Hepatocyte (in vitro differentiated cells): ENCODE data around the gene EIF3B. TPM values are rescaled to one million over a fixed set of nuclear protein-coding genes. Genes with fewer than 3 reads are reported as not detected.

Source experiments
- DNase-seq: peaks from one replicate; pipeline ENCODE4 v3.0.0-alpha.2; 2016; ENCODE audit warnings: low spot score
- H2AFZ ChIP-seq: fragments of 200-600 bp; sonication (generic); 2 replicates; pipeline ENCODE4 v1.6.0; 2016; ENCODE audit warnings: antibody characterized with exemption, mild to moderate bottlenecking
- H3K27ac ChIP-seq: fragments of 200-600 bp; sonication (generic); 2 replicates; pipeline ENCODE4 v1.5.1; 2016; ENCODE audit warnings: mild to moderate bottlenecking
- H3K27me3 ChIP-seq: fragments of 200-600 bp; sonication (generic); 2 replicates; pipeline ENCODE4 v1.6.1; 2016
- H3K36me3 ChIP-seq: fragments of 200-600 bp; sonication (generic); replicated peaks from 2 replicates; pipeline ENCODE4 v1.5.1; 2016; ENCODE audit warnings: low read depth; ENCODE audit not compliant: insufficient read depth
- H3K4me1 ChIP-seq: fragments of 200-600 bp; sonication (generic); 2 replicates; pipeline ENCODE4 v1.5.1; 2016; ENCODE audit warnings: mild to moderate bottlenecking, moderate library complexity; ENCODE audit not compliant: insufficient read depth
- H3K4me2 ChIP-seq: fragments of 200-600 bp; sonication (generic); 2 replicates; pipeline ENCODE4 v1.6.0; 2016
- H3K4me3 ChIP-seq: fragments of 200-600 bp; sonication (generic); 2 replicates; pipeline ENCODE4 v1.5.1; 2016; ENCODE audit warnings: mild to moderate bottlenecking
- H3K79me2 ChIP-seq: fragments of 200-600 bp; sonication (generic); 2 replicates; pipeline ENCODE4 v1.6.0; 2017; ENCODE audit warnings: mild to moderate bottlenecking
- H3K9me2 ChIP-seq: fragments of 200-600 bp; sonication (generic); replicated peaks from 2 replicates; pipeline ENCODE4 v1.6.0; 2017; ENCODE audit warnings: mild to moderate bottlenecking; ENCODE audit not compliant: insufficient read depth
- H3K9me3 ChIP-seq: fragments of 200-600 bp; sonication (generic); 2 replicates; pipeline ENCODE4 v1.5.1; 2016; ENCODE audit warnings: low read depth, mild to moderate bottlenecking
- H4K20me1 ChIP-seq: fragments of 200-600 bp; sonication (generic); 2 replicates; pipeline ENCODE4 v1.6.0; 2016; ENCODE audit warnings: mild to moderate bottlenecking; ENCODE audit not compliant: insufficient read depth, poor library complexity, severe bottlenecking
- CTCF ChIP-seq: fragments of 200-600 bp; sonication (generic); IDR thresholded peaks from 2 replicates; pipeline ENCODE4 v1.5.1; 2016; ENCODE audit warnings: antibody characterized with exemption, mild to moderate bottlenecking; ENCODE audit not compliant: poor library complexity
- EZH2 ChIP-seq: fragments of 200-600 bp; sonication (generic); IDR thresholded peaks from 2 replicates; pipeline ENCODE4 v1.6.1; 2016; ENCODE audit warnings: antibody characterized with exemption, mild to moderate bottlenecking, borderline replicate concordance
- EZH2phosphoT487 ChIP-seq: fragments of 200-600 bp; sonication (generic); IDR thresholded peaks from one replicate; pipeline ENCODE4 v1.6.1; 2018; ENCODE audit warnings: antibody characterized with exemption, mild to moderate bottlenecking, low read depth, moderate library complexity; ENCODE audit not compliant: unreplicated experiment, severe bottlenecking
- WGBS: methylation state at CpG from one replicate; pipeline ENCODE4 v1.1.6; 2016; ENCODE audit warnings: low lambda C conversion rate; ENCODE audit errors: missing lambda C conversion rate; 5-methylcytosine and 5-hydroxymethylcytosine counted together
- polyA plus RNA-seq: library from polyadenylated mRNA; unstranded; fragments of >200 nt; fragmentation: Nextera tagmentation; extraction: Ambion mirVana; gene quantifications from 2 replicates; pipeline ENCODE4 v1.2.1, GENCODE V29; 2016
- total RNA-seq: library from RNA; depleted of rRNA; stranded (reverse); fragments of >200 nt; gene quantifications from 2 replicates; pipeline ENCODE4 v1.2.3, GENCODE V29; 2014

EIF3B gene
- total and polyA plus RNA-seq, 2 experiments from 2014 or later: 122 to 145 TPM

DNA sequence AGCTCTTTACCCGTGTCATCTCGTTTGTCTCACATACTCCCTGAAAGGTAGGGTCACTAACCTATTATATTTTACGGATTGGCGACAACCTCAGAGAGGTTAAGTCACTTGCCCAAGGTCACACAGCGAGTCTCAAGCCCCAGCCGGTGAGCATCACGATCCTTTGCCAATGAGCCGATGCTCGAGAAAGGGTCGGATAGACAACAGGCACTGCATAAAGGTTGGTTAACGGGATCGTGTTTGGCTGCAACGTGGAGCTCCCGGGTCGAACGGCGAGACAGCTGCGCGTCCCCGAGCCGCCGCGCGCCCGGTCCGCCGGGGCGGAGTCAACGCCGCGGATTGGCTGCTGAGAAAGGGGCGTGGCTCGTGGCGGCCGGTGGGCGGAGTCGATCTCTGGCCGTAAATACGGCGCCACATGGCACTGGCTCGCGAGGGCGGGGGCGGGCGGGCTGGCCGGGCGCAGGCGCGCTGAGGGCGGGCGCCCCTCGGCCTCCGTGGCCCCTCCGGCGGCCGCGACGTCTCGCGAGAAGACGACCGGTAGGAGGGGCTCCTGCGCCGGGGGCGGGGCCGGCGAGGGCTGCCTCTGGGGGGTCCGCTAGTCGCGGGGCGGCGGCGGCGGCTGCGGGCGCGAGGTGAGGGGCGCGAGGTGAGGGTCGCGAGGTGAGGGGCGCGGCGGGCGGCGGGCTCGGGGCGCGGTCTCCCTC is 48.5 kb downstream of the EIF3B start, which contains the start of gene CHST12:
TSS of gene CHST12 (plus strand) at position 598 of the 704 bp plus-strand sequence. CDS start 29,029 bp downstream, outside the sequence.
- TF ChIP-seq EZH2 (no peak), CTCF (no peak), EZH2phosphoT487 (no peak)
- H3K4me2 ChIP-seq: peak within 1 kb of the TSS; percentile 95
- no peaks in the 10 kb centered on the region for H4K20me1 ChIP-seq
- H3K79me2 ChIP-seq: peaks cover 39% of the 10 kb centered on the region
- H3K9me2 ChIP-seq: no peaks in the 10 kb centered on the region
- peak within 1 kb of the TSS; percentile 92 for H2AFZ ChIP-seq
- H3K4me3 ChIP-seq: peak within 1 kb of the TSS; percentile 91
- H3K36me3 ChIP-seq: no peaks in the 10 kb centered on the region
- peaks cover 10% of the 10 kb centered on the region for H3K4me1 ChIP-seq
- no peaks in the 10 kb centered on the region for H3K9me3 ChIP-seq
- 5% methylated on average over 57 of the region's 89 CpGs for WGBS
- peak within 1 kb of the TSS; percentile 66 for H3K27ac ChIP-seq
- no peaks in the 10 kb centered on the region for H3K27me3 ChIP-seq
- DNase-seq: peak; percentile 98

DNA sequence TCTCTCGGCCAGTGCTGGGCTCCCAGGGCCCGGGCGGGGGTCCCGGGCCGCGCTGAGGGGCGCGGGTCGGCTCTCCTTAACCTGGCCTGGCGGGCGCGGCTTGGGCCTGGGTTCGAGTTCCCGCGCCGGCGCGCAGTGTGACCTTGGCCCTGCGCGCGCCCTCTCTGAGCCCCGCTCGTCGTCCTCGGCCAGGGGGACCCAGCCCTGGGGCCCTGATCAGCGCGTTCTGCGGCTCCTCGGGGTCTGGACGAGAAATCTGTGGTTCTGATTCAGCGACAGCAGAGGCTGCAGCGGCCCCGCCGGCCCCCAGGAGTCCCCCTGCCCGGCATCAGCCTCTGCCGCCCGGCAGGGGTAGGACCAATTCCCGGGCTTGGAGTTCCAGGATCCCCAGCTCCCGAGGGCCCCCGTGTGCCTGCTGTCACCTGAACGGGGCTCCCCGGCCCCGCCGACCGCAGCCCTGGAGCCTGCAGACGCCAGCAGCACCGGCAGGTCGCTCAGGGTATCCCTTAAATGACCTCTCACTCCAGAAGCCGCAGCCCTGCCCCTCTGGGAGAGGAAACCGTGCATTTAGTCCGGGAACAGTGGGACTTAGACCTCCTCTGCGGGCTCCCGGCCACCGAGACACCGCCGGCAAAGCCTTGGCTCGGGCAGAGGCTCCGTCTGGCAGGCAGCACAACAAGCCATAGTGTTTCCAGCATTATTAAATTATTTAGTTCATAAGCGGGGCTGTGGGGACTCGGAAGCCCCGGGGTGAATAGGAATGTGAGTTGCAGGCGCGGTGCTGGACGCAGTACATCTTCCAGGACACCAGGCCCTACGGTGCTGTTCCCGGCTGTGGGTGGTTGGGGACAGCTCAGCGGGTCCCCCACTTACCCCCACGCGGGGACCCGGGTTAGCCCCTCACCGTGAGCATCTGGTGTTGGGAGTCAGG is 49.4 kb downstream of the EIF3B start:
- Histone ChIP-seq H3K9me3 (no peaks in the 10 kb centered on the region), H2AFZ (peak overlapping the region; percentile 67), H3K9me2 (no peaks in the 10 kb centered on the region), H3K36me3 (no peaks in the 10 kb centered on the region), H3K27me3 (no peaks in the 10 kb centered on the region), H3K4me2 (peak overlapping the region; percentile 95), H3K79me2 (peaks cover 47% of the 10 kb centered on the region), H3K4me1 (peaks cover 10% of the 10 kb centered on the region), H3K4me3 (peak overlapping the region; percentile 79), H3K27ac (peak overlapping the region; percentile 37), H4K20me1 (no peaks in the 10 kb centered on the region)
- TF ChIP-seq EZH2phosphoT487 (no peak), EZH2 (no peak), CTCF (no peak)
- 11% methylated on average over 36 of the region's 71 CpGs for WGBS
- peak; percentile 70 for DNase-seq

DNA sequence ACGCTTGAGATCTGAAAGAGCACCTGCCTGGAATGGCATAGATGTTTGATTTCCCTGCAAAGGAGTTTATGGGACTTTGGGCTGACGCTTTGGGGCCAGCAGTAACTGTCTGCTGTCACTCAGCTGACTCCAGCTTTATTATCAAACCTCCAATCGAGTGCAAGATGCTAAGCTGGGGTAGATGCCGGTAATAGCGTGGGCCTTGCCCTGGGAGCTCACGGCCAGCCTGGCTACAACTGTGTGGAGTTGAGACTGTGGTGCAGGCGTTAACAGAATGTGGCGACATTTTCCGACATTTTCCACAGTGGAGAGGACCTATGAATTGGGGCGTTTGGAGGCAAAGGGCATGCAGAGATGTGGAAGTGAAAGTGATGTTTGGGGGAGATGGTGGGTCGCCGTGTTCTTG is 50.1 kb downstream of the EIF3B start:
- TF ChIP-seq EZH2phosphoT487: no peak
- no peak for TF ChIP-seq CTCF
- no peak for TF ChIP-seq EZH2
- DNase-seq: no peak
- Histone ChIP-seq H3K9me3 (no peaks in the 10 kb centered on the region), H3K79me2 (peaks cover 53% of the 10 kb centered on the region), H3K9me2 (no peaks in the 10 kb centered on the region), H3K27me3 (no peaks in the 10 kb centered on the region), H3K27ac (no peak overlapping the region), H3K4me3 (peak overlapping the region; percentile 79), H3K4me1 (peaks cover 10% of the 10 kb centered on the region), H4K20me1 (no peaks in the 10 kb centered on the region), H3K36me3 (no peaks in the 10 kb centered on the region), H3K4me2 (peak overlapping the region; percentile 95), H2AFZ (no peak overlapping the region)
- 78% methylated on average over 12 of the region's 12 CpGs for WGBS
